GM06990 (cell line): Measurements from ENCODE around the gene PTPRN.

ENCODE experiments used
- DNase-seq: peaks from one replicate; pipeline ENCODE4 v3.0.0-alpha.2; 2011; ENCODE audit not compliant: insufficient read length; ENCODE audit errors: extremely low read depth
- H3K27me3 ChIP-seq: replicated peaks from 2 replicates; pipeline ENCODE4 v1.6.0; 2011; ENCODE audit warnings: low read length; ENCODE audit not compliant: control insufficient read depth, insufficient read depth
- H3K36me3 ChIP-seq: 2 replicates; pipeline ENCODE4 v1.5.1; 2011; ENCODE audit warnings: low read length; ENCODE audit not compliant: control insufficient read depth, insufficient read depth
- H3K4me3 ChIP-seq: replicated peaks from 2 replicates; pipeline ENCODE4 v1.5.1; 2011; ENCODE audit warnings: low read depth, mild to moderate bottlenecking, control low read depth, low read length
- TF ChIP-seq, protein P1 (sequence below): IDR thresholded peaks from 2 replicates; pipeline ENCODE4 v1.5.1; 2011; ENCODE audit warnings: low read length, control low read depth, mild to moderate bottlenecking, inconsistent platforms; ENCODE audit not compliant: insufficient read depth, poor library complexity, severe bottlenecking

Gene PTPRN

DNA sequence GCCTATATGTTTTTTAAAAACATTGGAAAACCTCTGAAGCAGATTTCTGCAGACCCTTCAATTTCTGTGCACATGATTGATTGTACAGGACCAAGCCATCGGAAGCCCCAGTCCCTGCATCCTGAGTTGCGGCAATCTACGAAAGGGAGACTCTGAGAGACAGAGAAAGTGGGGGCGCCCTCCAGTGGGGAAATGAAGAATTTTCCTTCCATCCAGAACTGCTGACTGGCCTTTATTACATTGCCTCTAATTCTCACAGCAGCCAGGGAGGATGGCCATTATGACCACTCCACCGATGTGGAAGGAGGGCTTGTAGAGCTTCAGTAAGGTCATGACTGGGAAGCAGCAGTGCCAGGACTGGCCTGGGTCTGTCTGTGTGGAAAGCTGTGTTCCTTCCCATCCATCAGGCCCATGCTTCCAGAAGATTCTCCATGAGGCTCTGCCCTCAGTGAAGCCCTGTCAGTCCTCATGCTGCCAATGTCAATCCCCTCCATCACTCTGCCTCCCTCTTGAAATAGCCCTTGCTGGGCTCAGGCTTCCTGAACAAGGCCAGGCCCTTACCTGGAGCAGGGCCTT is 43.3 kb upstream of the PTPRN start:
- TF ChIP-seq, protein P1, sequence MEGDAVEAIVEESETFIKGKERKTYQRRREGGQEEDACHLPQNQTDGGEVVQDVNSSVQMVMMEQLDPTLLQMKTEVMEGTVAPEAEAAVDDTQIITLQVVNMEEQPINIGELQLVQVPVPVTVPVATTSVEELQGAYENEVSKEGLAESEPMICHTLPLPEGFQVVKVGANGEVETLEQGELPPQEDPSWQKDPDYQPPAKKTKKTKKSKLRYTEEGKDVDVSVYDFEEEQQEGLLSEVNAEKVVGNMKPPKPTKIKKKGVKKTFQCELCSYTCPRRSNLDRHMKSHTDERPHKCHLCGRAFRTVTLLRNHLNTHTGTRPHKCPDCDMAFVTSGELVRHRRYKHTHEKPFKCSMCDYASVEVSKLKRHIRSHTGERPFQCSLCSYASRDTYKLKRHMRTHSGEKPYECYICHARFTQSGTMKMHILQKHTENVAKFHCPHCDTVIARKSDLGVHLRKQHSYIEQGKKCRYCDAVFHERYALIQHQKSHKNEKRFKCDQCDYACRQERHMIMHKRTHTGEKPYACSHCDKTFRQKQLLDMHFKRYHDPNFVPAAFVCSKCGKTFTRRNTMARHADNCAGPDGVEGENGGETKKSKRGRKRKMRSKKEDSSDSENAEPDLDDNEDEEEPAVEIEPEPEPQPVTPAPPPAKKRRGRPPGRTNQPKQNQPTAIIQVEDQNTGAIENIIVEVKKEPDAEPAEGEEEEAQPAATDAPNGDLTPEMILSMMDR: peak; percentile 66
- Histone ChIP-seq H3K4me3 (no peak overlapping the region), H3K27me3 (no peaks in the 10 kb centered on the region; the same call in 1 of the 2 replicates), H3K36me3 (no peaks in the 10 kb centered on the region)
- no peak for DNase-seq

DNA sequence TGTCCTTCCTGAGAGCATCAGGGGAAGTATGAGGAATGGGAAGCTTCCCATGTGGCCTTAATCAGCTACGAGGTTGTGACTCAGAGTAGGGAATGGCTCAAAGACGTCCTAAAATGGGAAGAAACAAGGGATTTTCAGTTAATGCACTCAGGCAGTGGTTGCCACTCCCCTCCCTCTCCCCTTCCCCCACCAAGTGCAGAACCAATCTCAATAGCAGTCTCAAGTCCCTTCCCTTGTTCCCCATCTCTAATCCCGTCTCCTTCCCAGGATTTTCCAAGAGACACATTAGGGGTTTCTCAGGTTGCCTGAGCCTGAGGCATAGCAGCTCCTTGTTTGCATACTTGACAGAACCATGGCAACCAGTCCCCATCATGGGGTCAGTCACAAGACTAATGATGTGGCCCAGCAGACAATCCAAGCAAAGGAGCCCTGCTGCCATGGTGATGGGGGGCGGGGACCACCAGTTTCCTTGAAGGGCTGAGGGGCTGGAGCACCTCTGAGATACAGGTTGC is 41.6 kb upstream of the PTPRN start:
- TF ChIP-seq, protein P1: no peak
- Histone ChIP-seq H3K4me3 (no peak overlapping the region), H3K36me3 (no peaks in the 10 kb centered on the region), H3K27me3 (no peaks in the 10 kb centered on the region; the same call in 1 of the 2 replicates)
- no peak for DNase-seq

DNA sequence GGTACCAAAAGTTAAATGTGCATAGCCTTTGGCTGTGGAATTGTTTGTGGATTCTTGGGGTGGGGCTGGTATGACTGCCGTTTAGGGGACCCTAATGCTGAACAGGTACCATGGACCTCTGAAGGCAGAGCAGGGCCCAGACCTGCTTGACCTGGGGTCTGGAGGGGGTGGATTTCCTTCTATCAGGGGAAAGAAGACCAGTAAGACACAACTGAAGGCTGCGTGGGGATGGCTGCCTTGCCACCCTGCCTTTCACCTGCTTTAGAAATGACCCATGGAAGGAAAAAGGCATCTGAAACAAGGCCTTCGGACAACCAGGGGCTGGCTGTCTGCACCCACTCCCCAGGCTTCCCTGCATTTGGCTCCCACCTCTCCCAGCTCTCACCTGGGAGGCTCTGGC is 41.0 kb upstream of the PTPRN start:
- no peaks in the 10 kb centered on the region for H3K36me3 ChIP-seq
- H3K4me3 ChIP-seq: no peak overlapping the region
- no peak for DNase-seq
- no peaks in the 10 kb centered on the region; the same call in 1 of the 2 replicates for H3K27me3 ChIP-seq
- TF ChIP-seq, protein P1: no peak

DNA sequence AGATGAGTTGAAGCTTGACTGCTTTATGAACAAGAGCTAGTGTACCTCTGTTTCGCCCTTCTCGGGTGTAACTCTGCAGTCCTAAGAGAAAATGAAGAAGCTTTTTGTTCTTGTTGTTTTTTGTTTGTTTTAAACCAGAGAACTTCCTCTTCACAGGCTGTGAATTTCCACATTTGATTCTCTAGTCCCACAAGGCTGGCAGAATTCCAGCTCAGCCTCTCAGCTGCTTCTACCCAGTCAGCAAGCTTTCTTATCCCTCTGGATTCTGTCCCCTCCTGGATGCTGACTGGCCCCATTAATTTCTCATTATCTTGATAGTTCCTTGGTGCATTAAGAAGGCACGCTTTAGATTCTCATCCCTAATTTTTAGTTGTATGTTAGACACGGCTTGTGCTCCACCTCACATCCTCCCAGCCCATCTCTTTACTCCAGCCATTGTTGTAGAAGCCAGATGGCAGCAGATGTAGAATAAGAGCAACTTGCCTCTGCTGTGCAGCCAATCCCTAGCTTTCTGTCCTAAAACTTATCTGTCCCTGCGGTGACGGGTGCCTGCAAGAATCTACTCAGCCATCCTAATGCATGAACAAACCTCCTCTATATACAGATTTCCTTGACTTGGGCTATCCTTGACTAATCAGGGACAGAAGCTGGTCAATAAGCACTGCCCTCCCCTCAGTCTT is 35.7 kb upstream of the PTPRN start:
- Histone ChIP-seq H3K36me3 (no peaks in the 10 kb centered on the region), H3K4me3 (no peak overlapping the region), H3K27me3 (no peaks in the 10 kb centered on the region)
- DNase-seq: no peak
- TF ChIP-seq, protein P1: no peak

DNA sequence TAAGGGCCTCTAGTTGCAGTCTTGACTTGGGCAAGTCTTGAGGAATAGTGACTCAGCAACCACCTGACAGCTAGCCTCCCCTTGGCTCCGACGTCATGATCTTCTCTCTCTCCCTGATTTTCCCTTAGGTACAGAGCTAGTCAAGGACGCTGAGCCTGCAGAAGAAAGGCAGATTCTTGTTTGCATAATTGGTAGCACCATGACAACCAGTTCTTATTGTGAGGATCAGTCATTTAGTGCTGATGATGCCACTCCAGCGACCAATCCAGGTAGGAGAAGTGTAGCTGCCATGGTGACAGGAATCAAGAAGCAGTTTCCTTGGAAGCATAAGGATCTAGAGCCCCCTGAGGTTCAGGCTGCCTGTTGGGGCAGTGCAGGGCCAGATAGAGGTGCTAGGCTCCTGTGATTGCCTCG is 26.2 kb upstream of the PTPRN start:
- DNase-seq: no peak
- TF ChIP-seq, protein P1: no peak
- Histone ChIP-seq H3K27me3 (no peaks in the 10 kb centered on the region; the same call in none of the 2 replicates), H3K4me3 (no peak overlapping the region), H3K36me3 (no peaks in the 10 kb centered on the region)

DNA sequence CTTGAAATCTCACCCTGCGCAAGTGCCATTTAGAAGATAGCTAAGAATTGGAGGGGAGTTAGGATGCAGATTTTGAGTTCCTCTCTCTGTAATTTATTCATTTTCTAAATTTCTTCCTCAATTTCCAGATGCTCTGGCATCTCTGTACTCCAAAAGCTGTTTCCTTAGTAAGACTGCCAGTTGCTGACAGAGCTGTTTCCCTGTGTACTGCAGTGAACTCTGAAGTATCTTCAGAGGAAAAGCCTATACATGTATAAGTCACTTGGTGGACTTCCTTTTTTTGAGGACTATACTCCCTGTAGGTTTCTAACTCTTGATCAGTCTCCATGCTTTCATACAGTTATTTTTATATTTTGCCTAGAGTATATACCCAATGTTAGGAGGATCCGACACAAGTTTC is 24.9 kb upstream of the PTPRN start:
- Histone ChIP-seq H3K4me3 (no peak overlapping the region), H3K27me3 (no peaks in the 10 kb centered on the region; the same call in none of the 2 replicates), H3K36me3 (no peaks in the 10 kb centered on the region)
- no peak for DNase-seq
- TF ChIP-seq, protein P1: no peak
